Measurements from ENCODE around the gene EFCAB7. TPM values are rescaled to one million over a fixed set of nuclear protein-coding genes. Genes with fewer than 3 reads are reported as not detected.
A peak's percentile ranks its signal among the peaks of the same experiment; 100 is the strongest.

EFCAB7 gene
- 6.7 and 9.6 TPM in 2 replicates for total RNA-seq (2022)
- percentile 58 among the genes with signal in this experiment for Bru-seq, nascent RNA
- BruChase-seq, experiment 1, labeled RNA remaining after a 6-hour chase: percentile 53 among the genes with signal in this experiment
- percentile 57 among the genes with signal in this experiment for BruChase-seq, experiment 2, labeled RNA remaining after a 2-hour chase
- long read RNA-seq, transcript EFCAB7-201 (14 exons, 2,313 nt): major isoform, 9 of 9 reads
- long read RNA-seq, partial matches to known transcripts: 0 of 9 reads
- long read RNA-seq, other reads (novel, unspliced or antisense): 0 of 9 reads

- intact Hi-C loops (cut with micrococcal nuclease; ENCODE audit: unreplicated experiment): no loop called here
- CTCF ChIA-PET: interaction anchor here (1.0 kb wide), 1 partner anchor 15 kb away, joined by 4 read pairs; no protein-coding TSS in a partner anchor
- Mint-ChIP-seq H3K4me3 (ENCODE audit: low read depth, unreplicated experiment) (peak within 1 kb of the TSS; percentile 94), H3K36me3 (ENCODE audit: insufficient read depth, unreplicated experiment) (peaks cover 22% of the 10 kb centered on the region), H3K27ac (ENCODE audit: unreplicated experiment) (peak within 1 kb of the TSS; percentile 91), H3K27me3 (ENCODE audit: unreplicated experiment) (no peaks in the 10 kb centered on the region), H3K9me3 (ENCODE audit: low read depth, unreplicated experiment) (no peaks in the 10 kb centered on the region), H3K4me1 (ENCODE audit: low read depth, unreplicated experiment) (peaks cover 16% of the 10 kb centered on the region)
- BruUV-seq (replicated peaks): no TSS peak
- TF ChIP-seq, protein P1, sequence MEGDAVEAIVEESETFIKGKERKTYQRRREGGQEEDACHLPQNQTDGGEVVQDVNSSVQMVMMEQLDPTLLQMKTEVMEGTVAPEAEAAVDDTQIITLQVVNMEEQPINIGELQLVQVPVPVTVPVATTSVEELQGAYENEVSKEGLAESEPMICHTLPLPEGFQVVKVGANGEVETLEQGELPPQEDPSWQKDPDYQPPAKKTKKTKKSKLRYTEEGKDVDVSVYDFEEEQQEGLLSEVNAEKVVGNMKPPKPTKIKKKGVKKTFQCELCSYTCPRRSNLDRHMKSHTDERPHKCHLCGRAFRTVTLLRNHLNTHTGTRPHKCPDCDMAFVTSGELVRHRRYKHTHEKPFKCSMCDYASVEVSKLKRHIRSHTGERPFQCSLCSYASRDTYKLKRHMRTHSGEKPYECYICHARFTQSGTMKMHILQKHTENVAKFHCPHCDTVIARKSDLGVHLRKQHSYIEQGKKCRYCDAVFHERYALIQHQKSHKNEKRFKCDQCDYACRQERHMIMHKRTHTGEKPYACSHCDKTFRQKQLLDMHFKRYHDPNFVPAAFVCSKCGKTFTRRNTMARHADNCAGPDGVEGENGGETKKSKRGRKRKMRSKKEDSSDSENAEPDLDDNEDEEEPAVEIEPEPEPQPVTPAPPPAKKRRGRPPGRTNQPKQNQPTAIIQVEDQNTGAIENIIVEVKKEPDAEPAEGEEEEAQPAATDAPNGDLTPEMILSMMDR (IDR thresholded peaks at IDR 0.05; ENCODE audit: unreplicated experiment): no peak
- peak; percentile 88 for DNase-seq
Measured at GRCh38 chr1:63522891-63523728, at the start of gene EFCAB7, which contains the start of gene ITGB3BP. TSS of gene EFCAB7 (plus strand) at chr1:63523525. CDS start at chr1:63525573, 2,048 bp downstream. TSS of gene ITGB3BP (minus strand) at chr1:63523225. CDS start at chr1:63523133, 92 bp downstream.

DNA sequence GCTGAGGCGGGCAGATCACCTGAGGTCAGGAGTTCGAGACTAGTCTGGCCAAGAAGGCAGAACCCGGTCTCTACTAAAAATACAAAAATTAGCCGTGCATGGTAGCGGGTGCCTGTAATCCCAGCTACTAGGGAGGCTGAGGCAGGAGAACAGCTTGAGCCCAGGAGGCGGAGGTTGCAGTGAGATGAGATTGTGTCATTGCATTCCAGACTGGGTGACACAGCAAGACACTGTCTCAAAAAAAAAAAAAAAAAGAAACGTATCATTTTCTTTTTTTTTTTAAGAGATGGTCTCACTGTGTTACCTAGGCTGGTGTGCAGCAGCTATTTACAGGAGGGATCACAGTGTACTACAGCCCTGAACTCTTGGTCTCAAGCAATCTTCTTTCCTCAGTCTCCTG is 47.6 kb upstream of the EFCAB7 start:
- no peaks in the 10 kb centered on the region for H3K9me3 Mint-ChIP-seq (ENCODE audit: low read depth, unreplicated experiment)
- no TSS peak for BruUV-seq (replicated peaks)
- H3K4me1 Mint-ChIP-seq (ENCODE audit: low read depth, unreplicated experiment): no peaks in the 10 kb centered on the region

GRCh38 chr1:63480057-63480456 is 43.3 kb upstream of the EFCAB7 start:
- H3K27ac Mint-ChIP-seq (ENCODE audit: unreplicated experiment): no peak overlapping the region
- no peaks in the 10 kb centered on the region for H3K4me1 Mint-ChIP-seq (ENCODE audit: low read depth, unreplicated experiment)
- CTCF ChIA-PET: no interaction called here
- H3K4me3 Mint-ChIP-seq (ENCODE audit: low read depth, unreplicated experiment): no peak overlapping the region
- intact Hi-C loops (cut with micrococcal nuclease; ENCODE audit: unreplicated experiment): no loop called here
- H3K27me3 Mint-ChIP-seq (ENCODE audit: unreplicated experiment): no peaks in the 10 kb centered on the region
- DNase-seq: no peak
- BruUV-seq (replicated peaks): no TSS peak
- TF ChIP-seq, protein P1 (IDR thresholded peaks at IDR 0.05; ENCODE audit: unreplicated experiment): no peak
- no peaks in the 10 kb centered on the region for H3K36me3 Mint-ChIP-seq (ENCODE audit: insufficient read depth, unreplicated experiment)
- H3K9me3 Mint-ChIP-seq (ENCODE audit: low read depth, unreplicated experiment): no peaks in the 10 kb centered on the region

More for the DNA sequence above, 47.6 kb upstream of the EFCAB7 start:
- H3K27ac Mint-ChIP-seq (ENCODE audit: unreplicated experiment): no peak overlapping the region
- H3K4me3 Mint-ChIP-seq (ENCODE audit: low read depth, unreplicated experiment): no peak overlapping the region
- no peaks in the 10 kb centered on the region for H3K36me3 Mint-ChIP-seq (ENCODE audit: insufficient read depth, unreplicated experiment)
- intact Hi-C loops (cut with micrococcal nuclease; ENCODE audit: unreplicated experiment): loop anchor here (5.0 kb wide), 1 partner anchor 37 kb away; no protein-coding TSS in a partner anchor
- no peak for DNase-seq
- no peaks in the 10 kb centered on the region for H3K27me3 Mint-ChIP-seq (ENCODE audit: unreplicated experiment)
- CTCF ChIA-PET: interaction anchor here (0.6 to 0.7 kb wide), 2 partner anchors 360 to 948 kb away, joined by 3 to 5 read pairs; no protein-coding TSS in a partner anchor
- TF ChIP-seq, protein P1 (IDR thresholded peaks at IDR 0.05; ENCODE audit: unreplicated experiment): no peak

DNA sequence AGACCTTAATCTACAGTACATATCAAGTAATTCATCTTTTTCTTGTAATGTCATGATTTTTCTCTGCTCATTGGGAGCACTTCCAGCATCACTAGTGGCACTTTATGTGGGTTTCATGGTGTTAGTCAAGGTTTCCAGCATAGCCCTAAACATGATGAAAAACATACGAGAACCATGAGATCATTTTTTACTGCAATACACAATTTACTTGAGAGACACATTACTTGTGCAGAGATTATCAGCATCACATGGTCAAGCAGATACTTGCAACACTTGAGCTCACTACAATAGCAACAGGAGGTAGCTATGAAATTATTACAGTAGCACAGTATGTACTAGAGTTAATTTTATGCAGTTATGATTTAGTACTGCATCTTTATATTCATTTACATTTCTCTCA is 36.7 kb upstream of the EFCAB7 start:
- TF ChIP-seq, protein P1 (IDR thresholded peaks at IDR 0.05; ENCODE audit: unreplicated experiment): no peak
- no TSS peak for BruUV-seq (replicated peaks)
- DNase-seq: no peak
- H3K27me3 Mint-ChIP-seq (ENCODE audit: unreplicated experiment): no peaks in the 10 kb centered on the region
- CTCF ChIA-PET: no interaction called here
- no peaks in the 10 kb centered on the region for H3K4me1 Mint-ChIP-seq (ENCODE audit: low read depth, unreplicated experiment)
- intact Hi-C loops (cut with micrococcal nuclease; ENCODE audit: unreplicated experiment): no loop called here
- H3K27ac Mint-ChIP-seq (ENCODE audit: unreplicated experiment): no peak overlapping the region
- H3K4me3 Mint-ChIP-seq (ENCODE audit: low read depth, unreplicated experiment): no peak overlapping the region
- H3K9me3 Mint-ChIP-seq (ENCODE audit: low read depth, unreplicated experiment): no peaks in the 10 kb centered on the region
- H3K36me3 Mint-ChIP-seq (ENCODE audit: insufficient read depth, unreplicated experiment): no peaks in the 10 kb centered on the region
